ENCODE results near the gene TEC.
A peak's percentile ranks its signal among the peaks of the same experiment; 100 is the strongest.
"Not testable (repeated sequence)": the region's sequence is repeated elsewhere in the genome, so short reads cannot be mapped to it uniquely, and the experiment has no call there.

TEC gene

GRCh38 chr4:48180234-48180633, 89.4 kb downstream of the TEC start:
- no peak for DNase-seq (ENCODE audit: low read depth, low spot score)
- no peak overlapping the region for H3K4me3 ChIP-seq (ENCODE audit: low read length)

GRCh38 chr4:48178931-48179330, 90.7 kb downstream of the TEC start:
- no peak for DNase-seq (ENCODE audit: low read depth, low spot score)
- H3K4me3 ChIP-seq (ENCODE audit: low read length) = no peak overlapping the region

- no peak for DNase-seq (ENCODE audit: low read depth, low spot score)
- H3K4me3 ChIP-seq (ENCODE audit: low read length) = no peak overlapping the region
These were observed 93.8 kb downstream of the TEC start for GRCh38 chr4:48175806-48176205.

GRCh38 chr4:48175328-48175727, 94.3 kb downstream of the TEC start:
- DNase-seq (ENCODE audit: low read depth, low spot score) = no peak
- H3K4me3 ChIP-seq (ENCODE audit: low read length) = no peak overlapping the region

- DNase-seq (ENCODE audit: low read depth, low spot score) = peak; percentile 1
- no peak overlapping the region for H3K4me3 ChIP-seq (ENCODE audit: low read length)
These were observed 96.3 kb downstream of the TEC start for GRCh38 chr4:48173056-48173991.

DNA sequence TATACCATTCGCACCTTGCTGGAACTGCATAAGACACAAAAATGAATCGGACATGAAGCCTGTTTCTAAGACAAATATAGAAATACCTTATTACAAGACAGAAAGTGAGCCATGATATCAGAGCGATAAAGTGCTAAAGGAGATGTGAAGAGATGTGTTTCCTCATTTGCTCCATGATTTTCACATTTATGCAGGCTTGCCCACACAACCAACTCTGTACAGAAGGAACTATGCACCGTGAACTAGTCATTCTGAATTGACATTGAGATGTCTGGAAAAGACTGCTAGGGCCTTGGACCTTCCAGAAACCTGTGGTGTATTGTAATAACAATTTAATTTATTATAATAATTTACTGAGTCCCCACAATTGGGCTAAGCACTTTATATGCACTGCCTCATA, 97.0 kb downstream of the TEC start:
- H3K4me3 ChIP-seq (ENCODE audit: low read length) = no peak overlapping the region

DNA sequence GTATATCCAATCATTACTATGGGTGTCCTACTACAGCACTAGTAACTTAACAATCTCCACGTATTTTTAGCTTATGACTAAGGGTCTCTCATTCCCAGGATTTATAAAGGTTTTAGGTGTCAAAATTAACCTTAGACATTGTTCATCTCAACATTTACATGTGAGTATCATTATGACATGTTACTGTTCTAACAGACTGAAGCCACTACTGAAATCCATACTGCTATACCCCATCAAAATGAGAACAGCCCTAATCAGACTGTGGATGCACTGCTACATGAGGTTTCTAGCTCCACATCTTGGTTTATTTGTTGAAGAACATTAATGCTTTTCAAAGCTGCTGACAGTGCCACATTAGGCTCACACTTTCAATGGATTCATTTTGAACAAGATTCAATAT, 100.0 kb downstream of the TEC start:
- DNase-seq (ENCODE audit: low read depth, low spot score) = no peak
- no peak overlapping the region for H3K4me3 ChIP-seq (ENCODE audit: low read length)

More for the DNA sequence above, 97.0 kb downstream of the TEC start:
- DNase-seq (ENCODE audit: low read depth, low spot score) = no peak

- no peak overlapping the region for H3K4me3 ChIP-seq (ENCODE audit: low read length)
- DNase-seq (ENCODE audit: low read depth, low spot score) = no peak
These were observed 101.9 kb downstream of the TEC start for GRCh38 chr4:48167538-48168263.

DNA sequence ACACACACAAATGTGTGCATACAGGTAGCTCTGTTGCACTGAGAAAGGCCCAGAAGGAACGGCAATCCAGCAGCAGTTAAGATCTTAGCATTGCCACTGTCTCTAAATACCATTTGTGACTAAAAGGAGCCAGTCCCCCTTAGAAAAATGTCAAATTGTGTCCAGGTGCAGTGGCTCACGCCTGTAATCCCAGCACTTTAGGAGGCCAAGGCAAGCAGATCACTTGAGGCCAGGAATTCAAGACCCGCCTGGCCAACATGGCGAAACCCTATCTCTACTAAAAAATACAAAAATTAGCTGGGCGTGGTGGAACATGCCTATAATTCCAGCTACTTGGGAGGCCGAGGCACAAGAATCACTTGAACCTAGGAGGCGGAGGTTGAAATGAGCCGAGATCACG, 105.1 kb downstream of the TEC start:
- DNase-seq (ENCODE audit: low read depth, low spot score); H3K4me3 ChIP-seq (ENCODE audit: low read length): not testable (repeated sequence)

- no peak for DNase-seq (ENCODE audit: low read depth, low spot score)
- no peak overlapping the region for H3K4me3 ChIP-seq (ENCODE audit: low read length)
These were observed 105.9 kb downstream of the TEC start for GRCh38 chr4:48163746-48164145.

- DNase-seq (ENCODE audit: low read depth, low spot score) = no peak
- no peak overlapping the region for H3K4me3 ChIP-seq (ENCODE audit: low read length)
These were observed 107.5 kb downstream of the TEC start for GRCh38 chr4:48162162-48162561.

DNA sequence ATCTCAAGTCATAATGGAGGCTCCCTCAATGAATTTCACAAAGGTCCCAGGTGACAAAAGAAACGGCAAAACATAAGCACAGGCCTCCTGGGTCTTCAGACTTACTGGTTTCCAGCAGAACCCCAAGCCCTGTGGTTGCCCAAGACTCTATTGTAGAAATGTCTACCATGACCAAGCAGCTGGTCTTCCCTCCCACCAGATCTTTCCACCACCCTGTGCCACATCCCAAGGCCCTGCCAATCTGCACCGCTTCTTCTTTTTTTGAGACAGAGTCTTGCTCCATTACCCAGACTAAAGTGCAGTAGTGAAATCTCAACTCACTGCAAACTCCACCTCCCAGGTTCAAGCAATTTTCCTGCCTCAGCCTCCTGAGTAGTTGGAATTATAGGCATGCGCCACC, 112.4 kb downstream of the TEC start:
- no peak overlapping the region for H3K4me3 ChIP-seq (ENCODE audit: low read length)
- no peak for DNase-seq (ENCODE audit: low read depth, low spot score)

- no peak overlapping the region for H3K4me3 ChIP-seq (ENCODE audit: low read length)
- no peak for DNase-seq (ENCODE audit: low read depth, low spot score)
These were observed 113.2 kb downstream of the TEC start for GRCh38 chr4:48156423-48156822.

- DNase-seq (ENCODE audit: low read depth, low spot score) = no peak
- H3K4me3 ChIP-seq (ENCODE audit: low read length) = no peak overlapping the region
These were observed 115.7 kb downstream of the TEC start for GRCh38 chr4:48153791-48154550.

GRCh38 chr4:48152259-48152658, 117.4 kb downstream of the TEC start:
- no peak overlapping the region for H3K4me3 ChIP-seq (ENCODE audit: low read length)
- no peak for DNase-seq (ENCODE audit: low read depth, low spot score)

GRCh38 chr4:48149827-48150370, 119.7 kb downstream of the TEC start:
- no peak overlapping the region for H3K4me3 ChIP-seq (ENCODE audit: low read length)
- DNase-seq (ENCODE audit: low read depth, low spot score) = no peak

DNA sequence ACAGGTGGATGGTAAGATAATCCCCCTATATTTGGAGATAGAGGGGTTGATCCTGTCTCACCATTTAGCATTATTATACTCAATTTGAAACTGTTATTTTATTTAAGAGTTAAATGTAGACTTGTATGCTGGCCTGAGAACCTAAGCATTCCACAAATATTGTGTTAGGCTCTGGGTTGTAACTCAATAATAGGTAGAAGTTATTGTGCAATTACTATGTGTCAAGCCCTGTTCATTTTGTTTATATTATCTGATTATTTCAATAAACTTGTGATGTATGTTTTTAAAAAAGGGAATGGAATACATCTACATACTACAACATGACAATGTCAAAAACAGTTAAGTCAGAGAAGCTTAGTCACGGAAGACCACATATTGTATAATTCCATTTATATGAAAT, 122.0 kb downstream of the TEC start:
- no peak overlapping the region for H3K4me3 ChIP-seq (ENCODE audit: low read length)
- DNase-seq (ENCODE audit: low read depth, low spot score) = no peak

DNA sequence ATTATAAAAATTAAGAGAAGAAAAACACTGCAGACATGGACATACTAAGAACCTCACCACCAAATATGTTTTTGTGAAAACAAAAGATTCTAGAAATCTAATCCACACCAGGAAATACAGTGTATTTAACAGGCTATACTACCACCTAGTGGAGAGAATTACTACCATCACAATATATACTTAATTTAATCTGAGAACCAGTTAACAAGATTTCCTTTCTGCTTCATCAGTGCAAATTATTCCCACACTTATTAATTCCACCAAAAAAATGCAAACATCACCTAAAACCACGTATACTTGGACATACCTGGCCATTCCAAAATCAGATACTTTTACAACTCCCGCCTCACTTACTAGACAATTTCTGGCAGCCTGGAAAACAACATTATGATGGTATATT, 128.6 kb downstream of the TEC start:
- H3K4me3 ChIP-seq (ENCODE audit: low read length) = no peak overlapping the region
- peak; percentile 65 for DNase-seq (ENCODE audit: low read depth, low spot score)

DNA sequence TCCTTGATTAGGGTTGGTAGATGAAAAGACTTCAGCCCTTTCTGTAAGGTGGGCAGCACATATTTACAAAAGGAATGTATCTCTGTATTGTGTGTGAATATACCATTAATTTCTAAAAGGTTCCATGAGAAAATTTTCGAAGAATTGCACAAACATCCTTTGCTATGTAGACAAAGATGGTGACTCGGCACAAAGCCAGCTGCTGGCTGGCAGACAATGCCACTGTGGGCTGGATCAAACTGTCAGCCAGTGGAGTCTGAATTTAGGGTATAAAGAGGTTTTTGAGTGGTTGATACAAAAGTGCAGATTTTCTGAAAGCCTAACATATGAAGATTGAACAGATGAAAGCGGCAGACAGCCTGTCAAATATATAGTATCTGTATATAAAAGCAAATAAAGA, 129.9 kb downstream of the TEC start:
- H3K4me3 ChIP-seq (ENCODE audit: low read length) = no peak overlapping the region

More for the DNA sequence above, 129.9 kb downstream of the TEC start:
- DNase-seq (ENCODE audit: low read depth, low spot score) = peak; percentile 64
